GM18907 (cell line): Measurements from ENCODE around the gene PI4KB.
"Not testable (repeated sequence)": the region's sequence is repeated elsewhere in the genome, so short reads cannot be mapped to it uniquely, and the experiment has no call there.

Source experiments
- ATAC-seq: cut with Tn5 transposase; IDR thresholded peaks from one replicate; pipeline ENCODE4 v1.9.1; 2021; ENCODE audit warnings: mild to moderate bottlenecking, moderate library complexity; ENCODE audit not compliant: unreplicated experiment

Gene PI4KB

DNA sequence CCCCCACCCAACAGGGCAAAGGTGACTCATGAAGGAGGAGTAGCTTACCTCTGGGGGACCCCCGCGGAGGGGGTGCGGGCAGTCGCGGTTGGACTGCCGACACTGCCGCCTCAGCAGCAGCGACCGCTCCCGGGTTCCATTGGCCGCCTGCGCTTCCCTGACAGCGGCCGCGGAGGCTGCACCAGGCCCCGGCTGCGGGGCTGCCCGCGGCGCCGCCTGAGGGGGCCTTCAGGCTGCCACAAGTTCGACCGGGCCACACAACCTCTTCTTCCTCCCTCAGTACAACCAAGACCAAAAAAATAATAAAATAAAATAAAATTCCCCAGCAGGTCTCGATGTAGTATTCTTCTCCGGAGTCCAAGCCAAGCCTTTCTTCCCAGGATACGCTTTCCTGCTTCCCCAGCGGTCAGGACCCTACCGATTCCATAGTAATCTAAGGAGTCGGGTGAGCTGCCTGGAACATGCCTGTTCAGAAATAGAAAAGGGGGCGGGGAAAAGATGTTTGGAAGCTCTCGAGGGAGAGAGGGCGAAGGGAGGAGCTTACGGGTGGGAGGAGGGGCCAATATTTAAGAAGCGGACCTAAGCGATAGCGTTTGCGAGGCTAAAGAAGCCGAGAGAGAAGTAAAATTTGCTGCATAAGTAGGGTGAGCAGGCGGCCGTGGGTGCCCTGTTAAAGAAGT is at the start of gene PI4KB:
TSS of gene PI4KB (minus strand) at position 194 of the 680 bp plus-strand sequence. CDS start 10,935 bp downstream, outside the sequence.
- peak; percentile 82 for ATAC-seq

DNA sequence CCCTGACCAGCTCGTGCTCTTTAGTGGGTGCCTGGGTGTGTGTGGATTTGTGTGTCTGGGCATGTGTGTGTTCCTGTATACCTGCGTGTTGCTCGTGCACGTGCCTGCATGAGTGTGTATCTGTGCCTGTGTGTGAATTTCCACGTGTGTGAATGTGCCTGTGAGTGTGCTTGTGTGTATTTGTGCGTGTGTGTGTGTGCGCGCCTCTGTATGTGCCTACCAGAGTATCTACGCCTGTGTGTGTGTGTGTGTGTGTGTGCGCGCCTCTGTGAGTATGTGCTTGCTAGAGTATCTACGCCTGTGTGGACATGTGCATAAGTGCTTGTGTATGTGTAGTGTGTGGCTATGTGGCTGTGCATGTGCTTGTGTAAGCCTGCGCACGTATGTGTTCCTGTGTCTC is 46.0 kb upstream of the PI4KB start:
- no peak for ATAC-seq

DNA sequence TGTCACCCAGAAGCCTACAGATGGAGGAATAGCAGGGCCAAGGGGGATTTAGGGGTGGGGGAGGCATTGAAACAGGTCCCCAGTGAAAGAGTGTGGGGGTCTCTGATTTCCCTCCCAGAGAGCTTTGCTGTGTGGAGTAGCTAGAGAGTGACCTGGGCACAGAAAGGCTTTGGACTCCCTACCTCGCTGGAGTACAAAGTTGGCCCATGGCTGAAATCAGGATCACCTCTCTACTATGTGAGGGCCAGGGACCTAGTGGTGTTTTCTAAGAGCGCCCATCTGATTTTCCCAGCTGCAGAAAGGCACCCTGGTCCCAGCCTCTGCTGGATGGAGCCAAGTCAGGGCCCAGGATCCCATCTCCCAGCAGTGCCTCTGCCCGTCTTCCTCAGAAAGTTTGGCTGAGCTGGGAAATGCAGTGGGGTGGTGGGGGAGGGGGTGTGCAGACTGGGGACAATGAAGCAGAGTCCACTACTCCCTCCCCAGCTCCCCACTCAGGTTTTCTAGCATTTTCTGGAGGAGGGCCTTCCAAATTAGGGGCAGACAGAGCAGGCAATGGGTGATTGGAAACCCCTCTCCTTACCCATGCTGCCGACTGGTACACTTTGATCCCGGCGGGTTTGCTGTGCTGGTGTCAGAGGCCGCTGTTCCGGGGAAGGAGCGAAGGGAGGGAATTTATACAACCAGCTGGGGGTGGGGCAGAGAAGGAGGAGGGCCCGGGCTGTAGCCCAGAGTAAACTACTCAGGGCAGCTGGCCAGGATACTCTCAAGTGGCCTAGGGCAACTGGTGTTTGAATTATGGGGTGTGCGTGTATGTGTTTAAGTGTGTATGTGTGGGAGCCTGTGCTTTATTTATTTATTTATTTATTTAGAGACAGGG is 45.1 kb upstream of the PI4KB start, which contains the start of gene SELENBP1:
TSS of gene SELENBP1 (minus strand) at position 648 of the 877 bp plus-strand sequence. CDS start at position 584, 64 bp downstream.
- no peak for ATAC-seq

DNA sequence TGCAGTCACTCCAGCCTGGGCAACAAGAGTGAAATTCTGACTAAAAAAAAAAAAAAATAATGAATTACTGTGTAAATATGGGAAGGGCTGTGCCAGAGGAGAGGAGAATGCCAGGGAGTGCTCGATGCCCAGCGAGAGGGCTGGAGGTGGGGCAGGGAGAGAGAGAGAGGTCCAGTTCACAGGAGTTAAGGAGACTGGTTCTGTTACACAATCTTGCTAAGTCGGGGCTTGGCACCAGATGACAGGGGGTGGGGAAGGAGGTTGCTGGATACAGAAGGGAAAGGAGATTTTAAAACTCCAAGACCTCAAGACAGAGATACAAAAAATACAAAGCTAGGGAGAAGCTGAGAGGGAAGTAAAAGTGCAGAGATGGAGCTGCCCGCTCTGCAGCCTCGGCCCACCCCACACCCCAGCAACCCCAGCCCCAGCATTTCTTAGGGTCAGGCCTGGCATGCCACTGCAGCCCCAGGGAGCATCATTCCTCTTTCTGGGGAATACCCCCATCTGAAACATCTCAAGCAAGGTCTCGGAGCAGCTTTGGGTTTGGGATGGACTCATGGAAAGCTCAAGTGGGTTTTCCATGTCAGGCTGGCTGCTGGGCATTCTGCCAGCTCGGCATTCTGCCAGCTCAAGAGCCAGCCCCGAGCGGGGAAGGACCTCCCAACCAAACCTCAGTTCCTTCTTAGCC is 44.3 kb upstream of the PI4KB start:
- no peak for ATAC-seq

DNA sequence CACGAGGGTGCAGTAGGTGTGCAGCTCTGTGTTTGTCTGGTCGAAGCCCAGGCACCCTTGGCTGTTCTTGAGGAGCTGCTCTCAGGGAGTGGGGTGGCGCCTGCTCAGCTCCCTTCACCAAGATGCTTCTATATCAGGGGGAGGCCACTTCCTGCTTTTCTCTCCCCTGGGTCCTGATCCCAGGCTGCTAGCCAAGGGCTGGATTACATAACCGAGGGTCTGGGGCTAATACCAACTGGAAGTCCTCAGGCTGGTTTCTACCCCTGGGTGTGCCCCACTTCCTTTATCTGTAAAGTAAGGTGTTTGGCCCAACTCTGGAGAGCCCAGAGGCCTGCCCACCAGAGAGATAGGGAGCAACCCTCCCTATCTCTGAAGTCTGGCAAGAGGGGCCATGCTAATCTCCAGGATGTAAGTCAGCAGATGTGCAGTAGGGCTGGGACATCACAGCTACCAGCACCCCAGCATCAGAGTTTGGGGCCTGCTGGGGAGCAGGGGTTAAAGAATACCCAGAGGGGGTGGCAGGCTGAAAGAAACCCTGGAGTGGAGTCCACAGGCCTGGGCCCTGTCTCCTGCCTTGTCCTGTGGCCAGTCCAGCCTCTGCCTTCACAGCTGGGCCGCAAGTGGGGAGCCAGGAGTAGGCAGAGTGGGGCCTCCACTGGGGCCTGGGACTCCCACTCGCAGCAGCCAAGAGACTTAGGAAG is 43.1 kb upstream of the PI4KB start:
- no peak for ATAC-seq

DNA sequence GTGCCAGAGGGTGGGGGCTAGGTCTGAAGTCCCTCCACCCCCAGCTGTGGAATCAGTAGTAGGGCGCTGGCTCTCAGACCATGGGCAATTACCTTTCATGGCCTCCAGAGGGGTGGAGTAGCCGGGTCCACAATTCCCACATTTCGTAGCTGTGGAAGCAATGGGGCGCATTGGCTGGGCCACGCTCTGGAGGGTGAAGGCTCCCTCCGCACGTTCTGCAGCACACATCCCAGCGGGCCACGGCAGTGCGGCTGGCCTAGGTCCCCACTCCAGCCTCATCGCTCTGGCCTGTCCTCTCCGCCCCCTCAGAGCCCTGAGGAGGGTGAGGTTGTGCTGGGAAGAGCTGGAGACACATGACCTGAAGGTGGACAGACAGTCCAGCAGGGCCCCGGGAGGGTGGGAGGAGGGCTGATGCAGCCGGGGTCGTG is 42.4 kb upstream of the PI4KB start:
- ATAC-seq, result no peak

DNA sequence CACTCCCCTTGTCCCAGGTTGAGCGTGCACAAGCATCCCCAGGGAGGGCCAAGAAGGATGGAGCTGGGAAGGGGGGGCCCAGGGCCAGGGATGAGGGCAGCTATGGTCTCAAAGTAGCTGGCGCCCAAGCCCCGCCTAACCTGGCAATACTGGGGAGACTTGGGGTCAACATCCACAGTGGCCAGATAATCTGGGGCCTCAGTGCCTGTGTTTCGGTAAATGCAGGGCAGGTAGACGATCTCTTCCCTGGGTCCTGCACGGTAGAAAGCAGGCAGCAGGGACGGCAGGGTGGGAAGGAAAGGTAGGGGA is 42.0 kb upstream of the PI4KB start:
- no peak for ATAC-seq

DNA sequence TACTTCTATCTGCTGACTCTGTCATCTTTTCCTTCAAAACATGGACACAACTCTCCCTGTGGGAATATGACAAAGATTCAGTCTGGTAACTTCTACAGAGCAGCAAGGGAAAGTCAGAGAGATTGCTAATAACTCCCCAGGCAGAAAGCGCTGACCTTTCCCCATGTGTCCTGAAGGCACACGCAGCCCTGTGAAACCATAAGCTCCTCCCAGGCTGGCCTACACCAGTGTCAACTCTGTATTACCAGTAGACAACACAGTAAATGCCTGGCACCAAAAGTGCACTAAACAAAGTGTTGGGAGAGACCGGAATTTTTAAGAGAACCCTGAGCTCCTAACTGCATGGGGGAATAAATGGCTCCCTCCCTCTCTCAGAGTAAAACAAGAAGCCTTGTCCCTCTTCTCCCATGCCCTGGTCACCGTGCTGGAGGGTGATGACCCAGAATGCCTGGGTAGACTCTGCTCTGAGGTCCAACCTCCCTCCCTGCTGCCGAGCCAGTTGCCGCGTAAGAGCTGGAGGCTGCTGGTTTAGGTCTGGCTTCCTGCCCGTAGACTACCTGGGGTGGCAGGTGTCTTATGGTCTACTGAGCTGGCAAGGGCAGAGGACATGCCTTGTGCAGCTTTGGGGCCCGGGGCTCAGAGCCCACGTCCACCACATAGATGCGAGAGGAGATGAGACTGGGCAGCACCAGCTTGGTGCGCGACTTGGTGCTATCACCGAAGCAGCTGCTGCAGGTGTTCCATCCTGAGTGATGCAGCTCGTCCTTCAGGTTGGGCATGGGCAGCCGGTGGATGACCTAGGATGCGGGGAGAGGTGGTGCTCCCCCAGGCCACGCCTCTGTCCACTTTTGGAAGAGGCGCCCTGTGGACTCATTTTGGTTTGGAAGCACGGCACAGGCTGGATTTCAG is 41.4 kb upstream of the PI4KB start:
- ATAC-seq, result no peak

DNA sequence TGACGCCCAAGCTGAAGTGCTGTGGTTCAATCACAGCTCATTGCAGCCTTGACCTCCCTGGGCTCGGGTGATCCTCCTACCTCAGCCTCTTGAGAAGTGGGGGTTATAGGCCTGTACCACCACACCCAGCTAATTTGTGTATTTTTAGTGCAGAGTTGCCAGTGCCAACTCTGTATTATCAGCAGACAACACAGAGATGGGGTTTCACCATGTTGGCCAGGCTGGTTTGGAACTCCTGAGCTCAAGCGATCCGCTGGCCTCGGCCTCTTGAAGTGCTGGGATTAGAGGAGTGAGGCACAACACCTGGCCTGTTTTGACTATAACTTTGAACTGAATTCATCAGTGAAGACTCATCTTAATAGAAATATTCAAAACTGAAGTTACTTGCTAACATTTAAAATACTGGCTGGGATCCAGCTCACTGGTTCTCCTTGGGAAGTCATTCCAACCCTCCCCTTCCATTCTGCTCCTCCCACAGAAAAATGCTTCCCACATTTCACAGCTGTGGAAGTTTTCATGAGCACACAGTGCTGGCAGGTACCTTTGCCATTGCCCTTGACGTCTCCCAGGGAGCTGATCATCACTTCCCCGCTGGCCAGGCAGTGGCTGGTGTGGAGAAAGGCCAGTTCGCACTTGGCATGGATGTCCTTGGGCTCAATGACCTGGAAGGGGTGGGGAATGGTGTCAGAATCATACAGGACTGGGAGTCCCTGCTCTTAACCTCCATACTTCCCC is 40.6 kb upstream of the PI4KB start:
- ATAC-seq, result no peak

DNA sequence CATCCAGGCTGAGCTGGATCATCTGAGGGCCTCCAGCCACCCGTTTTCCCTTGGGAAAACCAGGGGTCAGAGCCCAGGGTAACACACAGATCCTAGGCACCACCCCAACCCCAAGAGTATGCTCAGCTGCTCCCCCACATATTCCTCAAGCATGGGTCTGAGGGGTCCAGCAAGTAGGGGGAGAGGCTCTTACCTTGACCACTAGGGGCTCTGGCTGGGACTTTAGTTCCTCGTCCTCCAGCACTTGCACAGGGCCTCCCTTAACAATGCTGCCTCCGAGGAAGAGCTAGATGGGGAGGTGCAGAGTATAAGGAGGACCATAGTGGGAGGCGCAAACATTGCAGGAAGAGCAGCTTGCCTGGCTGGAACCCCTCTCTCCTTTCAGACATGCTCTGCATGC is 37.8 kb upstream of the PI4KB start:
- ATAC-seq, result no peak

DNA sequence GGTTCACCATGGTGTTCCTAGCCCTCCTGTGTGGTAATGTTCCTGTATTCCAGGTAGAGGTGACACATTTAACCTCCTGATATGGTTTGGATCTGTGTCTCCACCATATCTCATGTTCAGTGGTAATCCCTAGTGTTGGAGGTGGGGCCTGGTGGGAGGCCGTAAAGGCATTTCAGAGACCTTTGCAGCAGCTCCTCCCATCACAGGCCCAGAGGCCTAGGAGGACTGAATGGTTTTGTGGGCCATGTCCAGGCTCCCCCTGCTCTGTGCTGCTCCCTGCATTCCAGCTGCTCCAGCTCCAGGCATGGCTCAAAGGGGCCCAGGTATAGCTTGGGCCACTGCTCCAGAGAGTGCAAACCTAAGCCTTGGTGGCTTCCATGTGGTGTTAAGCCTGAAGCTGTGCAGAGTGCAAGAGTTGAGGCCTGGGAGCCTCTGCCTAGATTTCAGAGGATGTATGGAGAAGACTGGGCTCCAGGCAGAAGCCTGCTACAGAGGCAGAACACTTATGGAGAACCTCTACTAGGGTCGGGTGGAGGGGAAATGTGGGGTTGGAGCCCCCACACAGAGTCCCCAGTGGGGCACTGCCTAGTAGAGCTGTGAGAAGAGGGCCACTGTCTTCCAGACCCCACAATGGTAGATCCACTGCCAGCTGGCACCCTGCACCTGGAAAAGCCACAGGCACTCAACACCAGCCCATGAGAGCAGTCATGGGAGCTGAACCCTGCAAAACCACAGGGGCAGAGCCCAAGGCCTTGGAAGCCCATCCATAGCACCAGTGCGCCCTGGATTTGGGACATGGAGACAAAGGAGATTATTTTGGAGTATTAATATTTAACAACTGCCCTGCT is 35.3 kb upstream of the PI4KB start:
- ATAC-seq, result no peak

DNA sequence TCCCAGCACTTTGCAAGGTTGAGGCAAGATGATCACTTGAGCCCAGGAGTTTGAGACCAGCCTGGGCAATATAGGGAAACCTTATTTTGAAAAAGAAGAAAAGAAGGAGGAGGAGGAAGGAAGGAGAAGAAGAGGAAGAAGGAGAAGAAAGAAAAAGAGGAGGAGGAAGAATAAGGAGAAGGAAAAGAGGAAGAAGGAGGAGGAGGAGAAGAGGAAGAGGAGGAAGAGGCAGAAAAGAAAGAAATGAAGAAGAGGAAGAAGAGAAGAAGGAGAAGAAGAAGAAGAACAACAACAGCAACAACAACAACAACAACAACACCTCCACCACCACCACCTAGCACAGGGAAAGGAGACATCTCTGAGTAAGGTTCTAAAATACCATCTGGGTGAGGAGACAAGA is 34.7 kb upstream of the PI4KB start:
- no peak for ATAC-seq

DNA sequence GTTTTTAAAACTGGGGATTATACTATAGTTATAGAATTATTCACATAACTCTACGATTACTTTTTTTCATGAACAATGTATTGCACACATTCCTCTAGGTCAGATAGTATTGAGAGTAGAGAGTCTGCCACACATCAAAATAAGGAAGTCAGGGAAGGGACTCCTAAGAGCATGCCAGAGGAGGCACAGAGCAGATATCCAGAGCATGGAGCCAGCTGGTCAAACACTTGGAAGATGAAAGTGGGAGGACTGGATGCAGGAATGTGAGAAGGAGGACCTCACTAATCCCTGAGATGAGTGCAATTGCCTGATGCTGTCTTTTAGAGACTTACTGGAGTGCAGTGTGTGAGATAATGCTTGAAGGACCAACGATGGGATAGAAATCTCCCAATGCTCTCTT is 29.5 kb upstream of the PI4KB start:
- ATAC-seq, result no peak

DNA sequence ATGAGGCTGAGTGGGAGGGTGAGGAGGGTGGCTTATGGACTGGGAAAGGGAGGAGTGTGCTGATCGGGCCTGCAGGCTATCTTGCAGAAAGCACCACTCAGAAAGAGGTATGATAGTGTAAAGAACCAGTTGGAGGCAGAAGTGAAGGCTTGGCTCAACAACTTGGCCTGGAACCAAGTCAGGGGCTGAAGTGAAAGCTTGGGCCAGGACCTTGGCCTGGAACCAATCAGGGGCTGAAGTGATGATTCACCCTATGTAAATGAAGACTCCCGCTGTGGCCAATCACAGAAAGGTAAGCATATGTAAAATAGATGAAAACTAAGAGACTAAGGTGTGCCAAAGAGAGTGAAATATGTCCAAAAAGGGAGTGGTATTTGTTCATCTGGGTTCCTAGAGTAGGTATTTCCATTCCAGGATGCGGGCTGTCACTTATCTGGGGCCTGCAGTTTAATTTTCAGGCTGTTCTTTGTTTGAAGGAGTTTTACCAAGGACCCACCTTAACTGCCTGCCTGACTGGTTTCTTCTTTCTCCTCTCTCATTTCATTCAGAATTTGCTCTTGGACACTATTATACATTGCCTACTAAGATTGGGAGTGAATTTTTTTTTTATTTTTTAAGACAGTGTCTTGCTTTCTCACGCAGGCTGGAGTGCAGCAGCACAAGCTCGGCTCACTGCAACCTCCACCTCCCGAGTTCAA is 25.0 kb upstream of the PI4KB start:
- no peak for ATAC-seq

DNA sequence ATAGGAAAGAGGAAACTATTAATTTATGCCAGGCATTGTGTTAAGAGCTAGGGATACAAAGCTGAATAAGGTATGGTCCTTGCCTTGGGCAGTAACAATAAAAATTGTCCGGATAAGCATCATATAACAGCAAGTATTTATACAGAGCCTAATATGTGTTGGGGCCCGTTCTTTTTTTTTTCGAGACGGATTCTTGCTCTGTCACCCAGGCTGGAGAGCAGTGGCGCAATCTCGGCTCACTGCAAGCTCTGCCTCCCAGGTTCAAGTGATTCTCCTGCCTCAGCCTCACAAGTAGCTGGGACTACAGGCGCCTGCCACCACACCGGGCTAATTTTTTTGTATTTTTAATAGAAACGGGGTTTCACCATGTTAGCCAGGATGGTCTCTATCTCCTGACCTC is 23.1 kb upstream of the PI4KB start:
- not testable (repeated sequence) for ATAC-seq

DNA sequence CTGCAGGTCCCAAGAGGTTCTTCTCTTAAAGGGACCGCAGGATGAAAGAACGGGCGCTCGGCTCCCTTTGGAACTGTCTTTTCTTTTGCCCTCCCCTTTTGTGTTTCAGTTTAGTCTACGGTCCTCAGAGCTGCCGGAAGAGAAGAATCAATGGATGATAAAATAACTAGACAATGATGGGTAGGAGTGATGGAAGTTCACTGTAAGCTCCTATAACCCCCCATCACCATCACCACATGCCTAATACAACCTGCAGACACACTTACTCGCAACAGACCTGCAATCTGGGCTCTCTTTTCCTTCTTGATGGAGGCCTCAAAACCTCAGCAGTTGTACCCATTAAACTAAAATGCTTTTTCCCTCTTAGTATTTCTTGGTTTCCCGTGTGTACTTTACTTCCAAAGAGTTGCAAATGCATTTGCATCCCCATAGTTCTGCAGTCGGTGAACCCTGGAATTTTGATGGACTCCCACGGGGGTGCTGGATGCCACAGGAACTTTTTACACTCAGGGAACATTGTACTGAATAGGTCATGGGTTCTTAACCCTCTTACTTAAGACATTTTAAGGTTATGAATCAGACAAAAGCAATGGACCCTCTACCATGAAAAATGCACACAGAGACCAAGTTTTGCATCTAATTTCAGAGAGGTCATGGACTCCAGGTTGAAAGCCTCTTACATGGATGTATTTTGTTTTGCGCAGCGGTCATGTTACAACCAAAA is 20.5 kb upstream of the PI4KB start:
- ATAC-seq, result no peak
